Activated naive CD8-positive, alpha-beta T cell treated with anti-CD3 and anti-CD28 coated beads for 36 hours (primary cell): ENCODE data around the gene ZNF146. TPM values are rescaled to one million over a fixed set of nuclear protein-coding genes. Genes with fewer than 3 reads are reported as not detected.
"Not testable (repeated sequence)": the region's sequence is repeated elsewhere in the genome, so short reads cannot be mapped to it uniquely, and the experiment has no call there.

ENCODE experiments used
- DNase-seq: peaks from one replicate; pipeline ENCODE4 v3.0.0; 2021
- H3K27ac Mint-ChIP-seq: one replicate; pipeline ENCODE4 v1.8.0; 2022; ENCODE audit warnings: mild to moderate bottlenecking, moderate library complexity, mixed read lengths
- H3K27me3 Mint-ChIP-seq: one replicate; pipeline ENCODE4 v1.8.0; 2022; ENCODE audit warnings: mild to moderate bottlenecking, mixed read lengths
- H3K36me3 Mint-ChIP-seq: one replicate; pipeline ENCODE4 v1.8.0; 2021; ENCODE audit warnings: mild to moderate bottlenecking, mixed read lengths
- H3K4me1 Mint-ChIP-seq: one replicate; pipeline ENCODE4 v1.8.0; 2021; ENCODE audit warnings: mixed read lengths
- H3K4me3 Mint-ChIP-seq: one replicate; pipeline ENCODE4 v1.8.0; 2022; ENCODE audit warnings: mild to moderate bottlenecking, moderate library complexity, mixed read lengths
- H3K9me3 Mint-ChIP-seq: one replicate; pipeline ENCODE4 v1.8.0; 2022; ENCODE audit warnings: mixed read lengths
- total RNA-seq, 2 experiments: library from RNA; stranded (reverse); gene quantifications; one replicate each; pipeline ENCODE4 v1.2.3, GENCODE V29; 2021

The ZNF146 gene
- total RNA-seq: 100 to 1,000 TPM; 116 to 120 TPM

- no peaks in the 10 kb centered on the region for H3K27me3 Mint-ChIP-seq
- H3K36me3 Mint-ChIP-seq: peaks cover 18% of the 10 kb centered on the region
- peaks cover 17% of the 10 kb centered on the region for H3K4me1 Mint-ChIP-seq
- H3K4me3 Mint-ChIP-seq: no peak within 1 kb of the TSS
- H3K27ac Mint-ChIP-seq: no peak within 1 kb of the TSS
- peak; percentile 98 for DNase-seq
- H3K9me3 Mint-ChIP-seq: no peaks in the 10 kb centered on the region
These were observed at the start of gene ZNF146, which contains the start of gene ZNF565 for GRCh38 chr19:36214386-36215275. TSS of gene ZNF146 (plus strand) at chr19:36215106. CDS start at chr19:36236441, 21,335 bp downstream. TSS of gene ZNF565 (minus strand) at chr19:36214665. CDS start at chr19:36201985, 12,680 bp downstream.

DNA sequence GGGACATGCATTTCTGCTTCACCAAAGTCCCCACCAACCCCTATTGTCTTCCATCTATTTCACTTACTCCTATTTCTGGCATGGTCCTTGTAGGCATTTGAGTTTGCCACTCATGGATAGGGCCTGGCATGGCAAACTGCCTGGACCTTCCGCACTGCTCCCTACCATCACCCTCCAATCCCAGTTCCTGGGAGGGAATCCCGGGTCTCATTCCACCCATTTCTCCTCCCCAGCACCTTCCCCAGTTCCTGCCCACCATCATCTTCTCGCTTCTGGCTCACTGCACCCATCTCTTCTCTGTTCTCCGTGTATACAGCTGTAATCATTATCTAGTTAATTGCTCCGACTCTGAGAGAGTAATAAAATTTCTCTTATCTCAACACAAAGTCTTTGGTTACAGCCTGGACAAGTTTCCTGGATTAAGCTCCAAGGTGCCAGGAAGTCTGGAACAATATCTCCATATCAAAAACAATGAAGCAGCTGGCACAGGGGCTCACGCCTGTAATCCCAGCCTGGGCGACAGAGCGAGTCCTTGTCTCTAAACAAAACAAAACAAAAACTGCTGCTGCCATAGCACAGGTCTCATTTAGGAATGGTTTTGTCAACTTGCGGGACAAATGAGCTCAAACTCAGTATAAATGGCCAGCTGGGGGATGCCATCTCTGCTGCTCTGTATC lies 45.7 kb upstream of the ZNF146 start:
- Mint-ChIP-seq H3K27me3 (no peaks in the 10 kb centered on the region), H3K4me1 (peaks cover 2% of the 10 kb centered on the region), H3K4me3 (no peak overlapping the region), H3K36me3 (no peaks in the 10 kb centered on the region), H3K27ac (no peak overlapping the region), H3K9me3 (no peaks in the 10 kb centered on the region)
- no peak for DNase-seq

DNA sequence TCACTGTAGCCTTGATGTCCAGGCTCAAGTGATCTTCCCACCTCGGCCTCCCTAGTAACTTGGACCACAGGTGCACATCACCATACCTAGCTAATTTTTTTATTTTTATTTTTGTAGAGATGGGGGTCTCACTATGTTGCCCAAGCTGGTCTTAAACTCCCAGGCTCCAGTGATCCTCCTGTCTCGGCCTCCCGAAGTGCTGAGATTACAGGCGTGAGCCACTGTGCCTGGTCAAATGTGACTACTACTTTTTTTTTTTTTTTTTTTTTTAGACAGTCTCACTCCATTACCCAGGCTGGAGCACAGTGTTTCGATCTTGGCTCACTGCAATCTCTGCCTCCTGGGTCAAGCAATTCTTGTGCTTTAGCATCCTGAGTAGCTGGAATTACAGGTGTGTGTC lies 42.1 kb upstream of the ZNF146 start:
- no peak for DNase-seq
- Mint-ChIP-seq H3K27ac (no peak overlapping the region), H3K27me3 (no peaks in the 10 kb centered on the region), H3K4me1 (peaks cover 2% of the 10 kb centered on the region), H3K9me3 (no peaks in the 10 kb centered on the region), H3K36me3 (no peaks in the 10 kb centered on the region), H3K4me3 (no peak overlapping the region)

GRCh38 chr19:36173846-36174245 lies 41.1 kb upstream of the ZNF146 start:
- not testable (repeated sequence) for H3K27ac Mint-ChIP-seq, H3K36me3 Mint-ChIP-seq, H3K4me1 Mint-ChIP-seq, H3K9me3 Mint-ChIP-seq, DNase-seq, H3K27me3 Mint-ChIP-seq, H3K4me3 Mint-ChIP-seq

DNA sequence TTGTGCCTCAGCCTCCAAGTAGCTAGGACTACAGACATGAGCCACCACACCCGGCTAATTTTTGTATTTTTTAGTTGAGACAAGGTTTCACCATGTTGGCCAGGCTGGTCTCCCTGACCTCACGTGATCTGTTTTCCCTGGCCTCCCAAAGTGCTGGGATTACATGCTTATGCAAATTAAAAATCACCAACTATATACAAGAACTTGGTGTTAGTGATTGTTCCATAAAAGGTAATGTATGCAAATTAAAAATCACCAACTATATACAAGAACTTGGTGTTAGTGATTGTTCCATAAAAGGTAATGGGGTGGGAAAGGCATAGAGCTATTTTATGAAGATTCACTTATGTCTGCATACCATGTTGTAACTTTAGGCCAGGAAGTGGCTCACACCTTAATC lies 35.8 kb upstream of the ZNF146 start:
- not testable (repeated sequence) for DNase-seq, H3K36me3 Mint-ChIP-seq, H3K9me3 Mint-ChIP-seq, H3K4me1 Mint-ChIP-seq, H3K4me3 Mint-ChIP-seq, H3K27ac Mint-ChIP-seq, H3K27me3 Mint-ChIP-seq

DNA sequence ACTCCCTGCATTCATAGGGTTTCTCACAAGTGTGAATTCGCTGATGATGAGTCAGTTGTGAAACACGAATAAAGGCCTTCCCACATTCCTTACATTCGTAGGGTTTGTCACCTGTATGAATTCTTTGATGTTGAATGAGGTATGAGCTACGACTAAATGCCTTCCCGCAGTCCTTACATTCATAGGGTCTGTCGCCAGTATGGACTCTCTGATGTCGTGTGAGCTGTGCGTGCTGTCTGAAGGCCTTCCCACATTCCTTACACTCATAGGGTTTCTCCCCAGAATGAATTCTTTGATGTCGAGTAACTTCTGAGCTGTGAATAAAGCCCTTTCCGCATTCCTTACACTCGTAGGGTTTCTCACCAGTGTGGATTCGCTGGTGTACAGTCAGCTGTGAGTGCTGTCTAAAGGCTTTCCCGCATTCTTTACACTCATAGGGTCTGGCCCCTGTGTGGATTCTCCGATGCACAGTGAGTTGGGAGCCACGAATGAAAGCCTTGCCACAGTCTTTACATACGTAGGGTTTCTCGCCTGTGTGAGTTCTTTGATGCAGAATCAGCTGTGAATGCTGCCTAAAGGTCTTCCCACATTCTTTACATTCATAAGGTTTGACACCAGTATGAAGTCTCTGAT lies 32.2 kb upstream of the ZNF146 start:
- Mint-ChIP-seq H3K9me3 (no peaks in the 10 kb centered on the region), H3K4me1 (no peaks in the 10 kb centered on the region), H3K4me3 (no peak overlapping the region), H3K27ac (no peak overlapping the region), H3K36me3 (peaks cover 3% of the 10 kb centered on the region), H3K27me3 (no peaks in the 10 kb centered on the region)
- no peak for DNase-seq

- Mint-ChIP-seq H3K27me3 (no peaks in the 10 kb centered on the region), H3K9me3 (no peaks in the 10 kb centered on the region), H3K36me3 (peaks cover 3% of the 10 kb centered on the region), H3K4me1 (no peaks in the 10 kb centered on the region), H3K27ac (no peak overlapping the region), H3K4me3 (no peak overlapping the region)
- DNase-seq: no peak
These were observed 31.7 kb upstream of the ZNF146 start for GRCh38 chr19:36183245-36183628.

- not testable (repeated sequence) for H3K27ac Mint-ChIP-seq, DNase-seq, H3K4me3 Mint-ChIP-seq, H3K9me3 Mint-ChIP-seq, H3K27me3 Mint-ChIP-seq, H3K36me3 Mint-ChIP-seq, H3K4me1 Mint-ChIP-seq
These were observed 28.2 kb upstream of the ZNF146 start for GRCh38 chr19:36186722-36187121.

DNA sequence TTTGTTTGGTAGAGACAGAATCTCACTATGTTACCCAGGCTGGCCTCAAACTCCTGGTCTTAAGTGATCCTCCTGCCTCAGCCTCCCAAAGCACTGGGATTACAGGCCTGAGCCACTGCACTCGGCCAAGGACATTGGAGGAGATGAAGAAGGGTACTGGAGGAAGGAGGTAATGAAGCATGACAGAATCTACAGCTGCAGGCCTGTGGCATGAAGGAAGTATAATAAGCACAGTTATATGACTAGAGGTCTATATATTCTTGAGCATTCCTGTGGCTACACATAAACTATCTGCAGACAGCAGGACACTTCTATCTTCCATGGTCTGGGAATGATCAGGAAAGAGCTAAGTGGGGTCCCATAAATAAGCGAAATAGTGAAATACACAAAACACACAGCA lies 18.7 kb upstream of the ZNF146 start:
- H3K4me1 Mint-ChIP-seq: no peaks in the 10 kb centered on the region
- H3K4me3 Mint-ChIP-seq: no peak overlapping the region
- DNase-seq: no peak
- no peaks in the 10 kb centered on the region for H3K9me3 Mint-ChIP-seq
- no peak overlapping the region for H3K27ac Mint-ChIP-seq
- H3K27me3 Mint-ChIP-seq: no peaks in the 10 kb centered on the region
- H3K36me3 Mint-ChIP-seq: no peaks in the 10 kb centered on the region

- Mint-ChIP-seq H3K4me3 (no peak overlapping the region), H3K27ac (no peak overlapping the region), H3K36me3 (no peaks in the 10 kb centered on the region), H3K27me3 (no peaks in the 10 kb centered on the region), H3K9me3 (no peaks in the 10 kb centered on the region), H3K4me1 (no peaks in the 10 kb centered on the region)
- no peak for DNase-seq
These were observed 16.8 kb upstream of the ZNF146 start for GRCh38 chr19:36198119-36198518.

DNA sequence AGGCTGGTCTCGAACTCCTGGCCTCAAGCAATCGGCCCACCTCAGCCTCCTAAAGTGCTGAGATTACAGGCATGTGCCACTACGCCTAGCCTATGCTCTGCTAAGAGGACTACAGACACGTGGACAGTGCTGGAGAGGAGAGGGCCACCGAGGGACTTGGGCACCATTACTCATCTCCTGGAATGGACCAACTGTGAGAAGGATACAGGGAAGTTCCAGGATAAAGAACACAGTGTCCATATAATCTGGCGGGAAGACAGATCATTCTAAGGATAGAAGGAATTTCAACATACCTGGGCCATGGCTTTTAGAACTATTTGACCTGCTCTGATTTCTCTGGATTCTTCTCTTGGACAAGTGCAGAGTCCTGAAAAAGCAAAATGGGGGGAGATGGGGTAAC lies 13.2 kb upstream of the ZNF146 start:
- Mint-ChIP-seq H3K27me3 (no peaks in the 10 kb centered on the region), H3K27ac (no peak overlapping the region), H3K4me1 (no peaks in the 10 kb centered on the region), H3K9me3 (no peaks in the 10 kb centered on the region), H3K4me3 (no peak overlapping the region), H3K36me3 (no peaks in the 10 kb centered on the region)
- DNase-seq: no peak

DNA sequence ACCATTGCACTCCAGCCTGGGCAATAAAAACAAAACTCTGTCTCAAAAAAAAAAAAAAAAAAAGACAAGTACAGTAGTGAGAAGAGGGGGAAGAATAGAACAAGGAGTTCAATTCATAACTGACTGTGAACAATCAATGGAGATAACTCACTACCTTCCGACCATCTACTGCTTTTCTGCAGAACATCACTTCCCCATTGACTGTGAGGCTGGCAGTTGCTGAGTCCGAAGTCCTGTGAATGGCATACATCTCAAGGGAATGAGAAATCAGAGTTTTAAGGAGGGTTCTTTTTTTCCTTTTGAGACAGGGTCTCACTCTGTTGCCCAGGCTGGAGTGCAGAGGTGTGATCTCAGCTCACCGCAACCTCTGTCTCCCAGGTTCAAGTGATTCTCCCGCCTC lies 11.6 kb upstream of the ZNF146 start:
- Mint-ChIP-seq H3K9me3 (no peaks in the 10 kb centered on the region), H3K4me3 (no peak overlapping the region), H3K36me3 (no peaks in the 10 kb centered on the region), H3K27ac (no peak overlapping the region), H3K27me3 (no peaks in the 10 kb centered on the region), H3K4me1 (no peaks in the 10 kb centered on the region)
- DNase-seq: no peak

DNA sequence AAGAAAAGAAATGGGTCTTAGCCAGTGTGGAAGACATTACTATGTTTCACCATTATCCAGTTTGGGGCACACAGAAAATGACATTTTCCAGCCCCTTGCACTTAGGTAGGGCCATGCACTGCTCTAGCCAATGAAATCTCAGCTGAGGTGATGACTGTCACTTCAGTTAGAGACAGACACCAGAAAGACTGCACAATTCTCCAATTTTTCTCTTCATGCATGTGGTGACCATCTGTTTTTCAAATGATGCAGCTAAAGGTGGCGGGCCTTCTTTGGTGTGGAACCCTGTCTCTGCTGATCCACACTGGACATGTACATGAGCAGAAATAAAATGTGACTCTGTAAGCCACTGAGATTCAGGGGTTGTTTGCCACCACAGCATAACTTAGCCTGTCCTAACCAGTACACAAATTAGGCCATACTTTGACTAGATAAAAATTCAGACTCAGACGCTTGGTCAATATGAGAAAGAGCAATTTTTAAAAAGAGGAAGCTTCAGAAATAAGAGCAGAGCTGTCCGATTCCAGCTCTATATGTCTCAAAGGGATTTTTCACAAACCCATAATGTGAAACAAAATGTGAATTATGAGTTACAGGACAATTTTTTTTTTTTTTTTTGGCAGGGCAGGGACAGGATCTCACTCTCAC lies 7.2 kb upstream of the ZNF146 start:
- Mint-ChIP-seq H3K9me3 (no peaks in the 10 kb centered on the region), H3K27ac (no peak overlapping the region), H3K4me1 (no peaks in the 10 kb centered on the region), H3K27me3 (no peaks in the 10 kb centered on the region), H3K4me3 (no peak overlapping the region), H3K36me3 (no peaks in the 10 kb centered on the region)
- DNase-seq: no peak

- no peaks in the 10 kb centered on the region for H3K27me3 Mint-ChIP-seq
- H3K36me3 Mint-ChIP-seq: no peaks in the 10 kb centered on the region
- no peak overlapping the region for H3K27ac Mint-ChIP-seq
- no peaks in the 10 kb centered on the region for H3K9me3 Mint-ChIP-seq
- no peak for DNase-seq
- H3K4me3 Mint-ChIP-seq: no peak overlapping the region
- no peaks in the 10 kb centered on the region for H3K4me1 Mint-ChIP-seq
These were observed 5.5 kb upstream of the ZNF146 start for GRCh38 chr19:36209372-36209771.

- H3K27ac Mint-ChIP-seq: no peak overlapping the region
- no peaks in the 10 kb centered on the region for H3K27me3 Mint-ChIP-seq
- no peaks in the 10 kb centered on the region for H3K36me3 Mint-ChIP-seq
- H3K4me1 Mint-ChIP-seq: no peaks in the 10 kb centered on the region
- H3K9me3 Mint-ChIP-seq: no peaks in the 10 kb centered on the region
- no peak overlapping the region for H3K4me3 Mint-ChIP-seq
- no peak for DNase-seq
These were observed 4.4 kb upstream of the ZNF146 start for GRCh38 chr19:36210497-36210896.
